IMR-90 (cell line): ENCODE measurements around the gene UST. TPM values are rescaled to one million over a fixed set of nuclear protein-coding genes. Genes with fewer than 3 reads are reported as not detected.

Experiments used
- ATAC-seq: fragments of 200-7000 bp; cut with Tn5 transposase; 2 replicates; pipeline ENCODE4 v1.9.1; 2020; ENCODE audit warnings: low read depth, mild to moderate bottlenecking, moderate library complexity
- BruUV-seq: library from RNA; stranded (reverse); fragments of 400-500 nt; replicated peaks from 2 replicates; lab custom pipeline; 2021; lab: Mats Ljungman, UMichigan
- CTCF ChIA-PET: fragments of 300-600 bp; formaldehyde crosslinking; extraction: SDS; loops from one replicate; lab custom pipeline; 2021; ENCODE audit warnings: antibody characterized with exemption; lab: Yijun Ruan, JAX
- POLR2A ChIA-PET: fragments of 300-600 bp; sonication (Branson Sonifier 250); formaldehyde crosslinking; loops from one replicate; lab custom pipeline; 2022; ENCODE audit warnings: antibody characterized with exemption; ENCODE audit not compliant: unreplicated experiment; lab: Charles Lee
- DNase-seq: peaks from one replicate; pipeline ENCODE4 v3.0.0; 2013
- H2AFZ ChIP-seq: replicated peaks from 2 replicates; pipeline ENCODE3; 2013; ENCODE audit warnings: low read length, mild to moderate bottlenecking; ENCODE audit not compliant: poor library complexity
- H2AK5ac ChIP-seq: 2 replicates; pipeline ENCODE4 v1.6.1; 2013; ENCODE audit warnings: low read depth, low read length, inconsistent platforms
- H2AK9ac ChIP-seq: replicated peaks from 2 replicates; pipeline ENCODE3; 2013; ENCODE audit warnings: mild to moderate bottlenecking, low read depth, low read length, moderate library complexity; ENCODE audit not compliant: poor library complexity
- H2BK120ac ChIP-seq: 2 replicates; pipeline ENCODE4 v1.6.1; 2013; ENCODE audit warnings: low read depth, low read length, inconsistent platforms
- H2BK15ac ChIP-seq: 3 replicates; pipeline ENCODE4 v1.6.1; 2013; ENCODE audit warnings: low read depth, low read length, inconsistent platforms
- H2BK20ac ChIP-seq: 2 replicates; pipeline ENCODE4 v1.6.1; 2013; ENCODE audit warnings: low read depth, mild to moderate bottlenecking, inconsistent platforms, low read length, moderate library complexity
- H2BK5ac ChIP-seq: 2 replicates; pipeline ENCODE4 v1.6.1; 2013; ENCODE audit warnings: mild to moderate bottlenecking, low read depth, low read length, inconsistent platforms; ENCODE audit not compliant: poor library complexity, severe bottlenecking
- H3K14ac ChIP-seq: replicated peaks from 2 replicates; pipeline ENCODE4 v1.6.1; 2013; ENCODE audit warnings: low read depth, low read length, inconsistent platforms
- H3K18ac ChIP-seq: 2 replicates; pipeline ENCODE4 v1.6.1; 2013; ENCODE audit warnings: low read depth, low read length, control low read depth
- H3K23ac ChIP-seq: 2 replicates; pipeline ENCODE4 v1.6.1; 2013; ENCODE audit warnings: low read depth, low read length, inconsistent platforms
- H3K27ac ChIP-seq: 2 replicates; pipeline ENCODE4 v1.5.1; 2013; ENCODE audit warnings: mild to moderate bottlenecking, control low read depth, low read length; ENCODE audit not compliant: insufficient read depth
- H3K27me3 ChIP-seq: 2 replicates; pipeline ENCODE4 v1.6.1; 2013; ENCODE audit warnings: low read length; ENCODE audit not compliant: control insufficient read depth, insufficient read depth
- H3K36me3 ChIP-seq: 2 replicates; pipeline ENCODE4 v1.6.1; 2013; ENCODE audit warnings: low read length, mixed read lengths; ENCODE audit not compliant: control insufficient read depth, insufficient read depth
- H3K4ac ChIP-seq: 2 replicates; pipeline ENCODE4 v1.6.1; 2013; ENCODE audit warnings: low read depth, low read length, inconsistent platforms
- H3K4me1 ChIP-seq: 2 replicates; pipeline ENCODE4 v1.6.1; 2013; ENCODE audit warnings: low read length, mixed read lengths; ENCODE audit not compliant: control insufficient read depth, insufficient read depth
- H3K4me2 ChIP-seq: 2 replicates; pipeline ENCODE4 v1.6.1; 2013; ENCODE audit warnings: low read depth, mild to moderate bottlenecking, control low read depth, low read length, moderate library complexity
- H3K4me3 ChIP-seq: 2 replicates; pipeline ENCODE4 v1.5.1; 2013; ENCODE audit warnings: low read depth, mild to moderate bottlenecking, control low read depth, low read length, moderate library complexity; ENCODE audit not compliant: insufficient read depth
- H3K56ac ChIP-seq: 2 replicates; pipeline ENCODE4 v1.6.1; 2013; ENCODE audit warnings: low read length, inconsistent platforms; ENCODE audit not compliant: insufficient read depth; ENCODE audit errors: extremely low read depth
- H3K79me1 ChIP-seq, 2 experiments: 2 replicates each; pipeline ENCODE4 v1.6.1; 2013; ENCODE audit warnings: low read length in 2 of 2, inconsistent platforms in 1 of 2, low read depth in 1 of 2
- H3K9ac ChIP-seq: 2 replicates; pipeline ENCODE4 v1.6.1; 2013; ENCODE audit warnings: low read depth, low read length, control low read depth
- H3K9me1 ChIP-seq: 2 replicates; pipeline ENCODE4 v1.6.1; 2013; ENCODE audit warnings: low read length, inconsistent platforms; ENCODE audit not compliant: insufficient read depth
- H3K9me3 ChIP-seq: 2 replicates; pipeline ENCODE4 v1.6.1; 2013; ENCODE audit warnings: low read length; ENCODE audit not compliant: control insufficient read depth, insufficient read depth
- H4K20me1 ChIP-seq: 2 replicates; pipeline ENCODE4 v1.6.1; 2013; ENCODE audit warnings: low read length, inconsistent platforms; ENCODE audit not compliant: insufficient read depth
- H4K5ac ChIP-seq: 2 replicates; pipeline ENCODE4 v1.6.1; 2013; ENCODE audit warnings: mild to moderate bottlenecking, low read depth, low read length, control low read depth
- H4K8ac ChIP-seq, 2 experiments: 2 replicates each; pipeline ENCODE4 v1.6.1; 2013; ENCODE audit warnings: low read depth in 2 of 2, low read length in 2 of 2, control low read depth in 1 of 2, inconsistent platforms in 1 of 2
- H4K91ac ChIP-seq: 2 replicates; pipeline ENCODE4 v1.6.1; 2013; ENCODE audit warnings: low read depth, low read length, inconsistent platforms; ENCODE audit not compliant: insufficient read depth
- BHLHE40 ChIP-seq: fragments of 150-350 bp; IDR thresholded peaks from 2 replicates; pipeline ENCODE4 v1.6.1; 2016; ENCODE audit warnings: mild to moderate bottlenecking, low read depth, low read length
- CEBPB ChIP-seq: IDR thresholded peaks from 2 replicates; pipeline ENCODE4 v1.6.1; 2012; ENCODE audit warnings: low read depth, low read length, improper control_type of control experiment
- CHD1 ChIP-seq: IDR thresholded peaks from 2 replicates; pipeline ENCODE4 v1.6.1; 2012; ENCODE audit warnings: low read depth, low read length, improper control_type of control experiment
- CTCF ChIP-seq: conservative IDR thresholded peaks from 2 replicates; pipeline ENCODE4 v1.5.1; 2012; ENCODE audit warnings: mild to moderate bottlenecking, low read depth, low read length, improper control_type of control experiment
- MAFK ChIP-seq: IDR thresholded peaks from 2 replicates; pipeline ENCODE4 v1.6.1; 2012; ENCODE audit warnings: low read depth, low read length, improper control_type of control experiment
- MAZ ChIP-seq: IDR thresholded peaks from 2 replicates; pipeline ENCODE4 v1.6.1; 2012; ENCODE audit warnings: low read depth, mild to moderate bottlenecking, low read length, improper control_type of control experiment, moderate library complexity, borderline replicate concordance
- NFE2L2 ChIP-seq: fragments of 150-350 bp; IDR thresholded peaks from 2 replicates; pipeline ENCODE4 v1.6.1; 2016; ENCODE audit warnings: low read depth, mild to moderate bottlenecking, low read length
- POLR2A ChIP-seq: IDR thresholded peaks from 2 replicates; pipeline ENCODE4 v1.6.1; 2012; ENCODE audit warnings: mild to moderate bottlenecking, low read depth, low read length
- RAD21 ChIP-seq: IDR thresholded peaks from 2 replicates; pipeline ENCODE4 v1.6.1; 2012; ENCODE audit warnings: low read length, improper control_type of control experiment
- RCOR1 ChIP-seq: IDR thresholded peaks from 2 replicates; pipeline ENCODE4 v1.6.1; 2012; ENCODE audit warnings: mild to moderate bottlenecking, low read length, improper control_type of control experiment; ENCODE audit not compliant: insufficient replicate concordance
- SMC3 ChIP-seq: fragments of 150-350 bp; IDR thresholded peaks from 2 replicates; pipeline ENCODE4 v1.6.1; 2016; ENCODE audit warnings: low read depth, mild to moderate bottlenecking, antibody characterized with exemption, low read length, moderate library complexity
- WGBS, 2 experiments: methylation state at CpG; one replicate each; pipeline versions ENCODE4 v1.1.5 to v1.1.7; 2013; ENCODE audit warnings: missing lambda C conversion rate in 2 of 2; ENCODE audit not compliant: insufficient read length in 1 of 2; ENCODE audit errors: extremely low coverage in 2 of 2; 5-methylcytosine and 5-hydroxymethylcytosine counted together
- dilution Hi-C: fragments of 300-500 bp; cut with HindIII; formaldehyde crosslinking; loops from one replicate; pipeline ENCODE4 v1.14.3; 2018; ENCODE audit warnings: low sequenced_read_pairs; ENCODE audit not compliant: unreplicated experiment
- in situ Hi-C: fragments of 300-500 bp; cut with MboI; formaldehyde crosslinking; loops from 3 replicates; pipeline ENCODE4 v1.14.3; 2019; ENCODE audit warnings: low sequenced_read_pairs, inconsistent platforms, mixed read lengths
- intact Hi-C: fragments of 100-400 bp; cut with micrococcal nuclease; formaldehyde crosslinking; loops from 2 replicates; pipeline ENCODE4 v1.10.0; 2022
- polyA plus RNA-seq, 3 experiments: library from polyadenylated mRNA; depleted of rRNA; stranded (reverse); fragments of >200 nt; gene quantifications; 2 replicates each; pipeline ENCODE4 v1.2.3, GENCODE V29; 2012; ENCODE audit warnings: low replicate concordance in 1 of 3
- total RNA-seq: library from RNA; depleted of rRNA; stranded (reverse); fragments of >200 nt; gene quantifications from 2 replicates; pipeline ENCODE4 v1.2.3, GENCODE V29; 2012
- TF ChIP-seq, protein P1 (sequence below): fragments of 150-350 bp; IDR thresholded peaks from 2 replicates; pipeline ENCODE4 v1.6.1; 2017; ENCODE audit warnings: mild to moderate bottlenecking, antibody characterized with exemption, low read length, low read depth

Gene UST
- total and polyA plus RNA-seq, 2 of the 4 experiments (the other 2 are of a cell fraction), result 7.7 to 13.8 TPM

- ATAC-seq (no peak), DNase-seq (no peak)
- no peak overlapping the region for H2AFZ ChIP-seq
Measured at GRCh38 chr6:149081281-149081680, 334.5 kb downstream of the UST start.

More at GRCh38 chr6:149081281-149081680, 334.5 kb downstream of the UST start:
- WGBS, 2 experiments, result no CpG with 5 or more reads among the region's 1 CpG
- Histone ChIP-seq H2BK15ac (no peak overlapping the region), H3K9me1 (peaks cover 3% of the 10 kb centered on the region; the same call in 1 of the 2 replicates), H3K4me3 (no peak overlapping the region), H2AK5ac (no peak overlapping the region), H3K23ac (no peak overlapping the region), H2BK120ac (no peak overlapping the region), H3K4me1 (peaks cover 15% of the 10 kb centered on the region), H3K79me1 (no peaks in the 10 kb centered on the region), H3K18ac (peak overlapping the region; percentile 16; the same call in 1 of the 2 replicates), H3K27me3 (peaks cover 3% of the 10 kb centered on the region), H3K9ac (no peak overlapping the region), H2AK9ac (no peak overlapping the region), H3K4me2 (no peak overlapping the region), H4K8ac (no peak overlapping the region), H4K91ac (no peak overlapping the region), H3K36me3 (no peaks in the 10 kb centered on the region), H3K4ac (no peak overlapping the region), H3K14ac (no peak overlapping the region), H3K56ac (no peak overlapping the region), H3K27ac (no peak overlapping the region), H2BK20ac (no peak overlapping the region), H4K20me1 (no peaks in the 10 kb centered on the region), H4K5ac (no peak overlapping the region), H2BK5ac (no peak overlapping the region), H3K9me3 (no peaks in the 10 kb centered on the region)
- intact Hi-C loops (loop anchor here (2.0 to 5.0 kb wide), 3 partner anchors 44 to 502 kb away; partner anchors contain the start of gene UST), in situ Hi-C loops (loop anchor here (5.0 kb wide), 1 partner anchor 346 kb away; no protein-coding TSS in a partner anchor), dilution Hi-C loops (no loop called here)
- TF ChIP-seq NFE2L2 (no peak), RAD21 (no peak), MAZ (no peak), POLR2A (no peak), CTCF (no peak), SMC3 (no peak), BHLHE40 (no peak), CHD1 (no peak), CEBPB (no peak), RCOR1 (no peak), MAFK (no peak)
- TF ChIP-seq, protein P1, sequence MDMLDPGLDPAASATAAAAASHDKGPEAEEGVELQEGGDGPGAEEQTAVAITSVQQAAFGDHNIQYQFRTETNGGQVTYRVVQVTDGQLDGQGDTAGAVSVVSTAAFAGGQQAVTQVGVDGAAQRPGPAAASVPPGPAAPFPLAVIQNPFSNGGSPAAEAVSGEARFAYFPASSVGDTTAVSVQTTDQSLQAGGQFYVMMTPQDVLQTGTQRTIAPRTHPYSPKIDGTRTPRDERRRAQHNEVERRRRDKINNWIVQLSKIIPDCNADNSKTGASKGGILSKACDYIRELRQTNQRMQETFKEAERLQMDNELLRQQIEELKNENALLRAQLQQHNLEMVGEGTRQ, result no peak
- ChIA-PET POLR2A (no interaction called here), CTCF (interaction anchor here (1.5 kb wide), 1 partner anchor 503 kb away, joined by 6 read pairs; no protein-coding TSS in a partner anchor)
- no TSS peak for BruUV-seq
